Measurements from ENCODE around the gene WNT8B. TPM values are rescaled to one million over a fixed set of nuclear protein-coding genes. Genes with fewer than 3 reads are reported as not detected.

WNT8B gene
- total RNA-seq, 1 experiment from 2014 or later: not detected

GRCh38 chr10:100477970-100478369 lies 15.2 kb downstream of the WNT8B start:
- BruUV-seq (replicated peaks): no TSS peak
- no peak for DNase-seq
- CTCF ChIA-PET: interaction anchor here (0.6 kb wide), 1 partner anchor 15 kb away, joined by 3 read pairs; no protein-coding TSS in a partner anchor
- H3K27me3 Mint-ChIP-seq (ENCODE audit: unreplicated experiment): peaks cover 53% of the 10 kb centered on the region
- intact Hi-C loops (cut with micrococcal nuclease; ENCODE audit: unreplicated experiment): no loop called here
- TF ChIP-seq CTCF (IDR thresholded peaks at IDR 0.05; ENCODE audit: unreplicated experiment): no peak
- peaks cover 8% of the 10 kb centered on the region for H3K36me3 Mint-ChIP-seq (ENCODE audit: insufficient read depth, unreplicated experiment)
- H3K27ac Mint-ChIP-seq (ENCODE audit: unreplicated experiment): no peak overlapping the region
- H3K4me1 Mint-ChIP-seq (ENCODE audit: low read depth, unreplicated experiment): no peaks in the 10 kb centered on the region
- H3K9me3 Mint-ChIP-seq (ENCODE audit: low read depth, unreplicated experiment): no peaks in the 10 kb centered on the region
- no peak overlapping the region for H3K4me3 Mint-ChIP-seq (ENCODE audit: low read depth, unreplicated experiment)

DNA sequence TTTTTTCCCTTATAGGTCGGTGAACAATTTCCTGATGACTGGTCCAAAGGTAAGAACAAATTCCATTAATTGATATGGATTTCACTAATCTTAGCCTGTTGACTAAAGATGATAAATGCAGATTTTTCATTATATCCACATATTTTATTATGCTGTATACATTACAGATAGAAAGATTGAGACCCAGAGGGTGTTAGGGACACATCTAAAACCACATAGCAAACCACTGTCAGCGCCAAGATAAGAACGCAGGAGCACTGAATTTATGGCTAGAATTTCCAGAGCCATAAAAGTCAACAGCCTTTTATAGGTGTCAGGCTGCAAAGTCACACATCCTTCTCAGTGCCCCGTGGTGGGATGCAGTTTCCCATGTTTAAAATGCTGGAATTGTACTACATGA lies 16.2 kb downstream of the WNT8B start:
- BruUV-seq (replicated peaks): no TSS peak
- Mint-ChIP-seq H3K36me3 (ENCODE audit: insufficient read depth, unreplicated experiment) (peaks cover 8% of the 10 kb centered on the region), H3K9me3 (ENCODE audit: low read depth, unreplicated experiment) (no peaks in the 10 kb centered on the region), H3K27me3 (ENCODE audit: unreplicated experiment) (peaks cover 53% of the 10 kb centered on the region), H3K4me3 (ENCODE audit: low read depth, unreplicated experiment) (no peak overlapping the region), H3K4me1 (ENCODE audit: low read depth, unreplicated experiment) (no peaks in the 10 kb centered on the region), H3K27ac (ENCODE audit: unreplicated experiment) (no peak overlapping the region)
- intact Hi-C loops (cut with micrococcal nuclease; ENCODE audit: unreplicated experiment): no loop called here
- TF ChIP-seq CTCF (IDR thresholded peaks at IDR 0.05; ENCODE audit: unreplicated experiment): no peak
- DNase-seq: no peak
- CTCF ChIA-PET: no interaction called here

GRCh38 chr10:100480002-100480401 lies 17.2 kb downstream of the WNT8B start:
- CTCF ChIA-PET: no interaction called here
- DNase-seq: no peak
- no peak for TF ChIP-seq CTCF (IDR thresholded peaks at IDR 0.05; ENCODE audit: unreplicated experiment)
- intact Hi-C loops (cut with micrococcal nuclease; ENCODE audit: unreplicated experiment): no loop called here
- Mint-ChIP-seq H3K27ac (ENCODE audit: unreplicated experiment) (no peak overlapping the region), H3K27me3 (ENCODE audit: unreplicated experiment) (peaks cover 49% of the 10 kb centered on the region), H3K36me3 (ENCODE audit: insufficient read depth, unreplicated experiment) (peaks cover 8% of the 10 kb centered on the region), H3K4me1 (ENCODE audit: low read depth, unreplicated experiment) (no peaks in the 10 kb centered on the region), H3K9me3 (ENCODE audit: low read depth, unreplicated experiment) (no peaks in the 10 kb centered on the region), H3K4me3 (ENCODE audit: low read depth, unreplicated experiment) (no peak overlapping the region)
- no TSS peak for BruUV-seq (replicated peaks)

- peaks cover 49% of the 10 kb centered on the region for H3K27me3 Mint-ChIP-seq (ENCODE audit: unreplicated experiment)
- peak overlapping the region; percentile 81 for H3K4me3 Mint-ChIP-seq (ENCODE audit: low read depth, unreplicated experiment)
- H3K4me1 Mint-ChIP-seq (ENCODE audit: low read depth, unreplicated experiment): no peaks in the 10 kb centered on the region
- no peaks in the 10 kb centered on the region for H3K9me3 Mint-ChIP-seq (ENCODE audit: low read depth, unreplicated experiment)
- TF ChIP-seq CTCF (IDR thresholded peaks at IDR 0.05; ENCODE audit: unreplicated experiment): no peak
- BruUV-seq (replicated peaks): no TSS peak
- CTCF ChIA-PET: interaction anchor here (0.7 to 2.1 kb wide), 7 partner anchors 27 to 672 kb away, joined by 3 to 9 read pairs (median 6); partner anchors contain the start of genes BLOC1S2 and HIF1AN
- peak; percentile 84 for DNase-seq
- H3K36me3 Mint-ChIP-seq (ENCODE audit: insufficient read depth, unreplicated experiment): peaks cover 8% of the 10 kb centered on the region
- intact Hi-C loops (cut with micrococcal nuclease; ENCODE audit: unreplicated experiment): no loop called here
- H3K27ac Mint-ChIP-seq (ENCODE audit: unreplicated experiment): no peak overlapping the region
Measured at GRCh38 chr10:100481462-100482081, 18.8 kb downstream of the WNT8B start.
